ENCODE results near the gene GAST. TPM values are rescaled to one million over a fixed set of nuclear protein-coding genes. Genes with fewer than 3 reads are reported as not detected.

GAST gene
- total and polyA plus RNA-seq, 2 of the 13 experiments (the other 11 are each of a cell fraction or from before 2014, with no cell fraction given), result 0.32 to 0.42 TPM

GRCh38 chr17:41667280-41668041, 44.7 kb upstream of the GAST start (continued):
- TF ChIP-seq ZNF768 (CRISPR knock-in tag; IDR thresholded peaks at IDR 0.05), result peak; percentile 67; the same call in 1 of the 2 replicates
- peak; percentile 43 for TF ChIP-seq KAT8 (CRISPR knock-in tag; IDR thresholded peaks at IDR 0.05)
- TF ChIP-seq ZNF572 (CRISPR knock-in tag; IDR thresholded peaks at IDR 0.05), result peak; percentile 75; the same call in 1 of the 2 replicates
- 0 out of 2 replicates have a peak, but pooled peaks have one; percentile 51 for TF ChIP-seq IRF2 (CRISPR knock-in tag; IDR thresholded peaks at IDR 0.05)
- 0 out of 2 replicates have a peak, but pooled peaks have one; percentile 26 for TF ChIP-seq ZNF329 (CRISPR knock-in tag; IDR thresholded peaks at IDR 0.05; ENCODE audit: low read depth)
- TF ChIP-seq ZNF891 (CRISPR knock-in tag; IDR thresholded peaks at IDR 0.05), result peak; percentile 55; the same call in 1 of the 2 replicates
- TF ChIP-seq ZFX (CRISPR knock-in tag; IDR thresholded peaks at IDR 0.05; ENCODE audit: low read depth), result peak; percentile 12; the same call in 1 of the 2 replicates
- TF ChIP-seq GATAD2A (CRISPR knock-in tag; IDR thresholded peaks at IDR 0.05), result peak; percentile 13
- TF ChIP-seq SALL1 (CRISPR knock-in tag; IDR thresholded peaks at IDR 0.05), result peak; percentile 50
- no peak for TF ChIP-seq POLR2G (IDR thresholded peaks at IDR 0.05; ENCODE audit: low read depth, low read length)
- TF ChIP-seq ATF1 (CRISPR knock-in tag; IDR thresholded peaks at IDR 0.05), result no peak
- no peak for TF ChIP-seq ZFP62 (CRISPR knock-in tag; IDR thresholded peaks at IDR 0.05)
- TF ChIP-seq ZNF225 (CRISPR knock-in tag; IDR thresholded peaks at IDR 0.05), result peak; percentile 10; the same call in 1 of the 2 replicates
- TF ChIP-seq SMAD3 (CRISPR knock-in tag; IDR thresholded peaks at IDR 0.05), result 0 out of 2 replicates have a peak, but pooled peaks have one; percentile 21
- TF ChIP-seq ZNF343 (CRISPR knock-in tag; IDR thresholded peaks at IDR 0.05), result no peak
- no peak for TF ChIP-seq MAF1 (CRISPR knock-in tag; IDR thresholded peaks at IDR 0.05; ENCODE audit: borderline replicate concordance)
- no peak for TF ChIP-seq CEBPG (CRISPR knock-in tag; IDR thresholded peaks at IDR 0.05)
- no peak for TF ChIP-seq ZNF740 (CRISPR knock-in tag; IDR thresholded peaks at IDR 0.05)
- TF ChIP-seq ZNF335 (CRISPR knock-in tag; IDR thresholded peaks at IDR 0.05), result no peak
- peak; percentile 85; the same call in 1 of the 2 replicates for TF ChIP-seq ZNF550 (CRISPR knock-in tag; IDR thresholded peaks at IDR 0.05; ENCODE audit: borderline replicate concordance)
- TF ChIP-seq ZNF687 (CRISPR knock-in tag; IDR thresholded peaks at IDR 0.05), result peak; percentile 77
- TF ChIP-seq ZNF280B (CRISPR knock-in tag; IDR thresholded peaks at IDR 0.05; ENCODE audit: borderline replicate concordance), result 0 out of 2 replicates have a peak, but pooled peaks have one; percentile 7
- TF ChIP-seq HDAC2 (CRISPR knock-in tag; IDR thresholded peaks at IDR 0.05), result peak; percentile 13; the same call in 1 of the 2 replicates
- no peak for TF ChIP-seq ZNF839 (CRISPR knock-in tag; IDR thresholded peaks at IDR 0.05; ENCODE audit: borderline replicate concordance)
- TF ChIP-seq RELA (CRISPR knock-in tag; IDR thresholded peaks at IDR 0.05), result no peak
- no peak; the same call in none of the 2 replicates for TF ChIP-seq MYC (CRISPR knock-in tag; IDR thresholded peaks at IDR 0.05; ENCODE audit: borderline replicate concordance)
- no peak for TF ChIP-seq PHF21A (CRISPR knock-in tag; IDR thresholded peaks at IDR 0.05)

Data from HepG2 (cell line).